Measurements from ENCODE around the gene EDNRA.

The EDNRA gene

GRCh38 chr4:147543034-147543433, 62.1 kb downstream of the EDNRA start:
- no peak for DNase-seq

- no peak for DNase-seq
Measured at GRCh38 chr4:147546349-147546748, 65.5 kb downstream of the EDNRA start.

- no peak for DNase-seq
Measured at GRCh38 chr4:147547314-147548056, 66.6 kb downstream of the EDNRA start.

GRCh38 chr4:147548256-147548655, 67.4 kb downstream of the EDNRA start:
- no peak for DNase-seq

- no peak for DNase-seq
Measured at GRCh38 chr4:147550626-147551246, 69.8 kb downstream of the EDNRA start.

- DNase-seq: no peak
Measured at GRCh38 chr4:147560625-147561024, 79.7 kb downstream of the EDNRA start.

GRCh38 chr4:147566762-147567161, 85.9 kb downstream of the EDNRA start:
- no peak for DNase-seq

- DNase-seq: no peak
Measured at GRCh38 chr4:147567276-147567675, 86.4 kb downstream of the EDNRA start.

GRCh38 chr4:147570616-147571015, 89.7 kb downstream of the EDNRA start:
- no peak for DNase-seq

- no peak for DNase-seq
Measured at GRCh38 chr4:147571036-147571770, 90.3 kb downstream of the EDNRA start.

GRCh38 chr4:147576084-147576483, 95.2 kb downstream of the EDNRA start:
- no peak for DNase-seq

- DNase-seq: no peak
Measured at GRCh38 chr4:147578051-147578476, 97.2 kb downstream of the EDNRA start.

- DNase-seq: no peak
Measured at GRCh38 chr4:147578593-147578992, 97.7 kb downstream of the EDNRA start.

GRCh38 chr4:147580396-147580795, 99.5 kb downstream of the EDNRA start:
- no peak for DNase-seq

GRCh38 chr4:147581606-147582350, 100.9 kb downstream of the EDNRA start:
- no peak for DNase-seq

GRCh38 chr4:147582386-147583060, 101.6 kb downstream of the EDNRA start:
- no peak for DNase-seq

- no peak for DNase-seq
Measured at GRCh38 chr4:147583876-147584275, 103.0 kb downstream of the EDNRA start.

GRCh38 chr4:147586032-147586431, 105.1 kb downstream of the EDNRA start:
- no peak for DNase-seq

- no peak for DNase-seq
Measured at GRCh38 chr4:147586637-147587036, 105.7 kb downstream of the EDNRA start.

- DNase-seq: no peak
Measured at GRCh38 chr4:147587041-147587440, 106.1 kb downstream of the EDNRA start.

GRCh38 chr4:147589586-147589985, 108.7 kb downstream of the EDNRA start:
- no peak for DNase-seq

- no peak for DNase-seq
Measured at GRCh38 chr4:147590249-147590920, 109.5 kb downstream of the EDNRA start.

Measured in activated CD4-positive, alpha-beta T cell treated with anti-CD3 and anti-CD28 coated beads for 1 hour (primary cell).